AG09319 (cell line): ENCODE data around the gene GFPT1.

ENCODE experiments used
- DNase-seq: peaks from one replicate; pipeline ENCODE4 v3.0.0-alpha.2; 2010; ENCODE audit warnings: low read depth; ENCODE audit errors: extremely low read depth
- CTCF ChIP-seq: IDR thresholded peaks from 2 replicates; pipeline ENCODE4 v1.5.1; 2011; ENCODE audit warnings: low read depth, mild to moderate bottlenecking, inconsistent platforms, low read length, moderate library complexity

Gene GFPT1

DNA sequence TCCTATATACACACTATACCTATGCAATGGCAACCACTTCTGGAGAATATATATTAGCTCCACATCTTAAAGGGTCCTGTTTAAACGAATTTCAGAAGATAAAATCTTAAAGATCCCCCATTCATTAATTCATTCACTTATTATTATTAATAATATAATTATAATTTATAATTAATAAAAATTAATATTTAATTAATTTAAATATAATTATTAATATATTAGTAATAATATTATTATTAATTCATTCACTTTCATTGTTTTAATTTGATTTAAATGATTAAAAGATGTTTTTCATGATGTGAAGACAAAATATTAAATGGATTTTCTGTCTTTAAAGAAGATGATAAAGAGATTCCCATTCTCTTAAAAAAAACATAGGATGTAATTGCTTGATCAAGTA lies 29.1 kb upstream of the GFPT1 start:
- no peak for DNase-seq
- TF ChIP-seq CTCF: no peak

DNA sequence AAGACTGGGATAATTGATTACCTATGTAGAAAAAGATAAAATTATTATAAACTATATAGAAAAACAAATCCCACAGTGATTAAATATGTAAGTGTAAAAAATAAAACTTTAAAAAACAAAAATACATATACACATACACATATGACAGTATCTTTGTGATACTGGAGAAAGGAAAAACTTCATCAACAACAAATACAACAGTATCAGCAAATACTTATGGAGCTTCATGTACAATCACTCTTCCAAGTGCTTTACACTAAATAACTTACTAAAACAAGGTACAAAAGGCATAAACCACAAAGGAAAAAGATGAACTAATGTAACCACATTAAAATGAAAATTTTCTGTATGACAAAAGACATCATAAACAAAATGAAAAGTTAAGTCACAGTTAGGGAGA lies 24.1 kb upstream of the GFPT1 start:
- no peak for TF ChIP-seq CTCF
- no peak for DNase-seq

DNA sequence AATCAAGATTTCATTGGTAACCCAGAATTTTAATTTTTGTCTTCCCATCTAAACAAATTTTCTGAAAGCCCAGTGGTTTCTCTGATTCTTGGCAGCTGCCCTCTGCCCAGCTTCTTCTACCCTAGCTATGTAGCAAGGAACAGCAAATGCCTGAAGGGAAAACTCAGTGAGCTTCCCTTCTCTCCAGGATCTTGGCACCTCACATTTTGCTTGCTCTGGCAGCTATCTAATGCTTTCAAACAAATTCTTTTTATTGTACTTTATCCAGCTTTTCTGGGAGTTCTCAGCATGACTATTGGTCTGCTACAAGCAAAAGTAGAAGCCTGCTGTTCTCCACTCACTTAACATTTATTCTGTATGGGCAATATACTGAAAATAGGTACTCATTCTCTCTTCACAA lies 18.3 kb upstream of the GFPT1 start:
- DNase-seq: no peak
- TF ChIP-seq CTCF: no peak

- no peak for TF ChIP-seq CTCF
- DNase-seq: no peak
Measured at GRCh38 chr2:69400121-69400520, 13.1 kb upstream of the GFPT1 start.

DNA sequence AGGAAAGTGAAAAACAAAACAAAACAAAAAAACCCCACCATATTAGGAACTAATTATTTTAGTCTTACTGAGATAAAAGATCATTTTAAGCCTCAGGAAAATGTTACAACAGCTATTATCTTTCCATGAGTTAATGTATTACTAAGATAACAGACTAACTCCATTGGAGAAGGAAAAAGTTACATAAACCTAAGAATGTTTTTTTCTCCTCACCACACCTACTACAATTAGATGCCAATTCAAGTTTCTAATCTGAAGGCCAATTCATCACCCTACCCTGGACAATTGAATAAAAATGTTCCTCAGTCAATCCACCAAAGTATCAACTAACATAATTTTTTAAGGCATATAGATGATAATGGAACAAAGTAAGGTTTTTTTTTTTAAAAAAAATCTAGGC lies 10.2 kb upstream of the GFPT1 start:
- no peak for DNase-seq
- no peak for TF ChIP-seq CTCF

- no peak for TF ChIP-seq CTCF
- no peak for DNase-seq
Measured at GRCh38 chr2:69395866-69396265, 8.8 kb upstream of the GFPT1 start.

DNA sequence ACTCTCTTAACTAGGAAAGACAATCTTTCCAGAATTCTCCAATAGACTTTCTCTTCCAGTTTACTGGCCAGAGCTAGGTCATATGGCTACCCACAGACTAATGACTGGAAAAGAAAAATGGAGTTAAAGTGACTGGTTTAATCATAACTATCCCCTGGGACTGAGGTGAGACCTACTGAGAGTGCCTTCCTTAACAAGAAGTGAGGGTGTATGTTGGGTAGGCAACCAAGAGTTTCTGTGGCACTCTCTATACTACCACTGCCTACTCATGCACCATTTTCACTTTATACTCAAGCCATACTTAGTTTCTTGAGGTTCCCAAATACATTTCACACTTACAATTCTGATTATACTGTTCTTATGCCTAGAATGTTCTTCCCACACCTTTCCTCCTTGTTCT lies 6.9 kb upstream of the GFPT1 start:
- no peak for DNase-seq
- no peak for TF ChIP-seq CTCF
